ENCODE measurements around the gene BRPF3. TPM values are rescaled to one million over a fixed set of nuclear protein-coding genes. Genes with fewer than 3 reads are reported as not detected.

BRPF3 gene
- total RNA-seq, 2 donors from 2014 or later = 24.4 to 26.8 TPM

DNA sequence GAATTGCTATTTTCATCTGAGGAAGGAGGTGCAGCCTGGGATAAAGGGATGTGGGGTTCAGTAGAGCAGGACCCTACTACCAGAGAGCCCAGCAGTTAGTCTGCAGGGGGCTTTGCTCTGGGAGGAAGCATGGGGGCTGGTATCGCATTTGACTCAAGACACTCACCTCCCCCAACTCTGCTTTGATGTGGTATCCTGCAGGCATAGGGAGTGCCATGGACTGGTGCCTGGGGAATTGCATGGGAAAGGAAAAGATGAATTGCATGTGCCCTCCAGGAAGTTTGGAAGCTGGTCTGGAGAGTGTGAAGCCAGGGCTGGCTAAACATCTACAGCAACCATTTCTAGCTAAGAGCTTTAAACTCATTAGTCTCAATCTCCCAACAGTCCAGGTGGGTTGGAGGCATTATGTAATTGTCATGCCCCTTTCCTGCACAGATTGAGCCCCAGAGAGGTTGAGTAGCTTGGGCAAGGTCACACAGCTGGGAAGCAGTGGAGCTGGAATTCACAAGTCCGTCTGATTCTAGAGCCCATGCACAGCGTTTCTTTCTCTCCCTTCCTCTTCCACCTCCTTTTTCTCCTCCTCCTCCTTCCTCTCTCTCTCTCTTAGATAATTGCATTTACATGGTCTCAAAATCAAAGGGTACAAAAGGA lies 47.1 kb downstream of the BRPF3 start:
- no peak overlapping the region for H3K4me3 Mint-ChIP-seq
- H3K4me1 Mint-ChIP-seq (ENCODE audit: low read depth) = peaks cover 22% of the 10 kb centered on the region
- H3K27ac Mint-ChIP-seq = no peak overlapping the region
- H3K27me3 Mint-ChIP-seq (ENCODE audit: low read depth) = peaks cover 18% of the 10 kb centered on the region
- peaks cover 0 to 2% of the 10 kb centered on the region in 2 donors for H3K9me3 Mint-ChIP-seq
- no peaks in the 10 kb centered on the region for H3K36me3 Mint-ChIP-seq (ENCODE audit: insufficient read depth in 2 of 2)
- DNase-seq (no peak), ATAC-seq (replicated peaks in 1 of 2) (no peak)

GRCh38 chr6:36244641-36245280 lies 48.2 kb downstream of the BRPF3 start:
- Mint-ChIP-seq H3K27me3 (ENCODE audit: low read depth) (peaks cover 18% of the 10 kb centered on the region), H3K4me1 (ENCODE audit: low read depth) (peaks cover 22% of the 10 kb centered on the region), H3K36me3 (ENCODE audit: insufficient read depth in 2 of 2) (no peaks in the 10 kb centered on the region), H3K27ac (no peak overlapping the region), H3K9me3 (peaks cover 0 to 2% of the 10 kb centered on the region in 2 donors), H3K4me3 (no peak overlapping the region)
- DNase-seq (no peak), ATAC-seq (replicated peaks in 1 of 2) (no peak)

- no peak overlapping the region for H3K4me3 Mint-ChIP-seq
- peaks cover 18% of the 10 kb centered on the region for H3K27me3 Mint-ChIP-seq (ENCODE audit: low read depth)
- no peak overlapping the region for H3K27ac Mint-ChIP-seq
- peaks cover 0 to 2% of the 10 kb centered on the region in 2 donors for H3K9me3 Mint-ChIP-seq
- no peaks in the 10 kb centered on the region for H3K36me3 Mint-ChIP-seq (ENCODE audit: insufficient read depth in 2 of 2)
- DNase-seq = peak in 1 of 2 donors; percentile 9
- peaks cover 22% of the 10 kb centered on the region for H3K4me1 Mint-ChIP-seq (ENCODE audit: low read depth)
- no peak for ATAC-seq (replicated peaks in 1 of 2)
Observed at GRCh38 chr6:36245572-36246061, 49.1 kb downstream of the BRPF3 start.

GRCh38 chr6:36246506-36247268 lies 50.1 kb downstream of the BRPF3 start:
- Mint-ChIP-seq H3K27ac (no peak overlapping the region), H3K4me3 (no peak overlapping the region), H3K4me1 (ENCODE audit: low read depth) (peaks cover 20% of the 10 kb centered on the region), H3K27me3 (ENCODE audit: low read depth) (peaks cover 18% of the 10 kb centered on the region), H3K36me3 (ENCODE audit: insufficient read depth in 2 of 2) (no peaks in the 10 kb centered on the region), H3K9me3 (peaks cover 0 to 2% of the 10 kb centered on the region in 2 donors)
- ATAC-seq (replicated peaks in 1 of 2) (no peak), DNase-seq (no peak)

DNA sequence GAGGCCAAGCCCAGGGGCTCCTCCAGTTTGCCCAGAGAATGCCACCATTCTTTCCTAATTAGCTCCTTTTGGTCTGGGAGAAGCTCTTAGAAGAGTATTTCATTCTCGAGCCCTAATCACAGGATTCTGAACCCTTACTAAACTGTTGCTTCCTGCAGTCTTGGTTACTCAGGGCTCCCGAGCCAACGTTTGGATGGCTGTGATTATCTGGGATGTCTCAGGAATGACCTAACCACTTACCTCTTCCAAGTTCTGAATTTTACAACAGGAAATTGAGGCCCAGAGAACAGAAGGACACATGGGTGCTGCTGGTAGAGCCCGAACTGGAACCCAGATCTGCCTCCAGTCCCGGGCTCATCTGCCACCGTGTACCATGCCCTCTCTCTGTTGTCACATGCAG lies 51.1 kb downstream of the BRPF3 start:
- DNase-seq = no peak
- Mint-ChIP-seq H3K27me3 (ENCODE audit: low read depth) (peaks cover 8% of the 10 kb centered on the region), H3K9me3 (peaks cover 0 to 2% of the 10 kb centered on the region in 2 donors), H3K4me1 (ENCODE audit: low read depth) (peaks cover 10% of the 10 kb centered on the region), H3K36me3 (ENCODE audit: insufficient read depth in 2 of 2) (no peaks in the 10 kb centered on the region), H3K4me3 (no peak overlapping the region), H3K27ac (no peak overlapping the region)
- no peak for ATAC-seq (replicated peaks in 1 of 2)

DNA sequence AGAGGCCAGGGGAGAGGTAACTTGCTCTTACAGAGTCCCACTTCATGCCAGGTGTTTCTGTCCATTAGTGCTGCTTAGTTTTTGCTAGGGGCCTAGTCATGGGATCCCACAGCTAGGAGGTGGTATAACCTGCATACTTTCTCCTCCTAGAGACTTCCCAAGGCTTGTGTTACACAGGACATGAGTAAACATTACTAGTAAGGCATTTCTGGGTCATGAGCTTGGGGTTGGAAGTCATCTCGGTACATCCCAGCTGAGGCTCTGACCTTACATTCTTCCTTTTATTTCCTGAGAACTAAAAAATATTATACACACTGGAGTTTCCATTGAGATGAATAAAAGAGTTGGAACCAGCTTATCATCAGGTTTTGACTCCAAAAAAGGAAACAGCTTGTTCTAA lies 52.4 kb downstream of the BRPF3 start:
- ATAC-seq (replicated peaks in 1 of 2) (no peak), DNase-seq (no peak)
- no peaks in the 10 kb centered on the region for H3K27me3 Mint-ChIP-seq (ENCODE audit: low read depth)
- peaks cover 4% of the 10 kb centered on the region for H3K4me1 Mint-ChIP-seq (ENCODE audit: low read depth)
- H3K36me3 Mint-ChIP-seq (ENCODE audit: insufficient read depth in 2 of 2) = no peaks in the 10 kb centered on the region
- H3K9me3 Mint-ChIP-seq = no peaks in the 10 kb centered on the region
- no peak overlapping the region for H3K27ac Mint-ChIP-seq
- no peak overlapping the region for H3K4me3 Mint-ChIP-seq

GRCh38 chr6:36249536-36249935 lies 53.0 kb downstream of the BRPF3 start:
- H3K9me3 Mint-ChIP-seq = no peaks in the 10 kb centered on the region
- H3K27ac Mint-ChIP-seq = no peak overlapping the region
- H3K27me3 Mint-ChIP-seq (ENCODE audit: low read depth) = no peaks in the 10 kb centered on the region
- H3K4me3 Mint-ChIP-seq = no peak overlapping the region
- DNase-seq (no peak), ATAC-seq (replicated peaks in 1 of 2) (no peak)
- H3K36me3 Mint-ChIP-seq (ENCODE audit: insufficient read depth in 2 of 2) = no peaks in the 10 kb centered on the region
- peaks cover 4% of the 10 kb centered on the region for H3K4me1 Mint-ChIP-seq (ENCODE audit: low read depth)

DNA sequence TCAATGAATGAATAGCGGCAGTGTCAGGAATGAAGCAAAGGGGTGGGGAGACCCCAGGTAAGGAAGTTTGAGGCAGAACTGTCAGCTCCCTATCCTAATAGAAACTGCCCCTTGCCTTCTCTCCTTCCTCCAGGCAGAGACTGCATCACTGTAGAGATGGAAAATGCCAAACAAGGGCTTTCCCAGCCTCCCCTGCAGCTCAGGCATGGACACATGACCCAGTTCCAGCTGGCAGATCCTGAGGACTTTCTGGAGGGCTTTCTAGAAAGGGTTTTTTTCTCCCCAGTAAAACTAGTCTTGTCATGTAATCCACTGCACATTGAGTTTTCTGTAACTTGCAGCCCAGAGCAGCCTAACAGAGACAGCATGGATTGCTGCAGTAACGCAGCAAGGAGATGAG lies 55.5 kb downstream of the BRPF3 start:
- H3K4me3 Mint-ChIP-seq = no peak overlapping the region
- ATAC-seq (replicated peaks in 1 of 2) (no peak), DNase-seq (no peak)
- no peaks in the 10 kb centered on the region for H3K27me3 Mint-ChIP-seq (ENCODE audit: low read depth)
- H3K27ac Mint-ChIP-seq = no peak overlapping the region
- H3K9me3 Mint-ChIP-seq = no peaks in the 10 kb centered on the region
- no peaks in the 10 kb centered on the region for H3K4me1 Mint-ChIP-seq (ENCODE audit: low read depth)
- no peaks in the 10 kb centered on the region for H3K36me3 Mint-ChIP-seq (ENCODE audit: insufficient read depth in 2 of 2)

DNA sequence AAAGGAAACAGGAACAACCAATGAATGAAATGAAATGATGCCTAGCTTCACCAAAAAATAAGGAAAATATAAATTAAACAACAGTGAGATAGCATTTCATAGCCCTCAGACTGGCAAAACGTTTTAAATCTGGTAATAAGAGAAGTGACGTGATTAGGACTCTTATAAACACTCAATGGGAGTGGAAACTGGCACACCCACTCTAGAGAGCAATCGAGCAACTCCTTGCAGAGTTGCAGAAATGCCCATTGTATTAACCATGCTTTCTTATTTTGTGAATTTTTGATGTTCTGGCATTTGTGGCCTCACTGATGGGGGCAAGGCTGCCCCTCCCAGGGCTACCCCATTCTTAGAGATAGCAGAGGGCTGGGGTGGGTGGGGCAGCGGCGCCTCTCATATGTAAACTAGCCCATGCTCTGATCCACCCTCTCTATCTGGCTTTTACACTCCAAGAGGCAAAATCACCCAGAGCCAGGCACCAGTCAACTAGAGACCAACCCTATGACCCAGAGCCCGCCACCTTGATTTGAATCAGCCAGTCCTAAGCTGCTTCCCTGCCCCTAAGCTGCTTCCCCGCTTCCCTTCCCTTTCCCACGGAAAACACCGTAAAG lies 67.0 kb downstream of the BRPF3 start:
- Mint-ChIP-seq H3K36me3 (ENCODE audit: insufficient read depth in 2 of 2) (no peaks in the 10 kb centered on the region), H3K9me3 (no peaks in the 10 kb centered on the region), H3K27ac (no peak overlapping the region), H3K27me3 (ENCODE audit: low read depth) (peaks cover 14% of the 10 kb centered on the region), H3K4me3 (no peak overlapping the region), H3K4me1 (ENCODE audit: low read depth) (no peaks in the 10 kb centered on the region)
- ATAC-seq (replicated peaks in 1 of 2) (no peak), DNase-seq (no peak)

DNA sequence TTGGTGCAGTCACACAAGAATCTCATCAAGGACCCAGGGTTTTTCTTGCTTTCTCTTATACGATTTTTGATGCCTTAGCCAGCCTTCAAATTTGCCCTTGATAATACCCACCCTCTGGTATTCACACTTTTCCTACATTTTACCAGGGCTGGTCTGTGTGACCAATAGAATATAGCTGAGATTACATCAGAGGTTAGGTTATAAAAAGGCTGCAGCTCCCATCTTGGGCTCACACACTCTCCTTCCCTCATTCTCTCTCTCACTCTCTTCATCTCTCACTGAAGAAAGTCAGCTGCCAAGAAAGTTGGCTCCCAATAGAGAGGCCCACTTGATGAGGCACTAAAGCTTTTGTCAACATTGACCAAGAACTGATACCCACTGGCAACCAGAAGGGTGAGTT lies 69.2 kb downstream of the BRPF3 start:
- ATAC-seq (replicated peaks in 1 of 2) = no peak
- H3K27me3 Mint-ChIP-seq (ENCODE audit: low read depth) = peaks cover 19% of the 10 kb centered on the region
- H3K4me1 Mint-ChIP-seq (ENCODE audit: low read depth) = no peaks in the 10 kb centered on the region
- no peak for DNase-seq
- H3K9me3 Mint-ChIP-seq = no peaks in the 10 kb centered on the region
- no peak overlapping the region for H3K4me3 Mint-ChIP-seq
- H3K36me3 Mint-ChIP-seq (ENCODE audit: insufficient read depth in 2 of 2) = no peaks in the 10 kb centered on the region
- H3K27ac Mint-ChIP-seq = no peak overlapping the region

DNA sequence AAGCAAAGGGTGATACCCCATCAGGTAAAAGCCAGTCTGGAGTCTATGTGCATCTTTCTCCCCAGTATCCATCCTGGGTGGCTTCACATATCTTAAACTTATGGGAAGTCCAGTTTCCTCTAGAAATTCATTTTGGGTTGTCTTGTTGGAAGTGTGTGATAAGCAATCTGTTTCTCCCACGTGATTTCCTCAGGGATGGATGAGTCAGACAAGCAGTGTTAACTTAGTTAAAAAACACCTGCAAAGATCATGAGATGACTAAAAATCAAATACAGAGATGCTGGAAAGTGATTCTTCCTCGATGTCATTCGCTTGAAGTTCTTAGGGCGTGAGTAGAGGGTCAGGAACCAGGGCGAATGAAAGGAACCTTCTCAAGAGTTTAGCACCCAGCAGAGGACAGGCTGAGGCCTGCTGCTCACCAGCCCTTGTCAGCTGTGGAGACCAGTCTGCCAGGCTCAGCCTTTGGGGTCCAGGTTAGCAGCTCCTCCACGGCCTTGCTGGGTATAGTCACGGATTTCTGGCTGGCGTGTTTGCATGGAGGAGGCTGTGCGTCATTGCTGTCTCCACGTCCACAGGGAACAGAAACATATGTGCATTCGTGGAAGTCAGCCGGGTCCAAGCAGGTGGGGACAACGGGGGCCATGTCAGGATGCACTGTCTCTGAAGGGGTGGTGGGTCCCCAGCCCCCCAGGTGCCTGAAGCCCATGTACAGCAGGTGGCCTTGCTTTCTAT lies 70.5 kb downstream of the BRPF3 start:
- H3K27me3 Mint-ChIP-seq (ENCODE audit: low read depth) = peaks cover 12% of the 10 kb centered on the region
- ATAC-seq (replicated peaks in 1 of 2) (no peak), DNase-seq (no peak)
- no peak overlapping the region for H3K4me3 Mint-ChIP-seq
- no peaks in the 10 kb centered on the region for H3K4me1 Mint-ChIP-seq (ENCODE audit: low read depth)
- no peak overlapping the region for H3K27ac Mint-ChIP-seq
- no peaks in the 10 kb centered on the region for H3K9me3 Mint-ChIP-seq
- no peaks in the 10 kb centered on the region for H3K36me3 Mint-ChIP-seq (ENCODE audit: insufficient read depth in 2 of 2)

- ATAC-seq (replicated peaks in 1 of 2) (no peak), DNase-seq (no peak)
- H3K4me1 Mint-ChIP-seq (ENCODE audit: low read depth) = no peaks in the 10 kb centered on the region
- H3K9me3 Mint-ChIP-seq = no peaks in the 10 kb centered on the region
- H3K36me3 Mint-ChIP-seq (ENCODE audit: insufficient read depth in 2 of 2) = no peaks in the 10 kb centered on the region
- H3K27me3 Mint-ChIP-seq (ENCODE audit: low read depth) = peaks cover 12% of the 10 kb centered on the region
- H3K4me3 Mint-ChIP-seq = no peak overlapping the region
- H3K27ac Mint-ChIP-seq = no peak overlapping the region
Observed at GRCh38 chr6:36267731-36268477, 71.4 kb downstream of the BRPF3 start.

All from activated T-cell treated with anti-CD3 and anti-CD28 coated beads, Interleukin-2, amount 50 U/mL, for 72 hours (primary cell).